ENCODE measurements around the gene SYT1.

DNA sequence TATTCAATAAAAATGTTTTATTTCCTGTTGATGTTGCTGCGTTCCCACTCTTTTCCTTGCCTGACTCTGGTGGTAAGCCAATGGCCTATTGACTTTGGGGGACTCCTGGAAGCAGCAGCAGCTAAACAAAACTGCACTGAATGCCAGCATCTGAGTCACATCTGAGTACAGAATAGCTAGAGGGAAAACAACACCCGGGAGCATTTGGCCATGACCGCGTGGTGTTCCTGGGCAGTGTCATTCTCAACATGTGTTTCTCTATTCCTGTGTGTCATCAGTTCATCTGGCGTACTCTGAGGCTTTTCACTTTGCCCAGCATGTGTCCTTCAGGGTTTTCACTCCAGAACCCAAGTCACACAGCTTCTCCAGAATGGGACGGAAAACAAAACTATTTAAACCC, 587.4 kb downstream of the SYT1 start:
- TF ChIP-seq FOXP2 (optimal IDR thresholded peaks at IDR 0.05; ENCODE audit: control extremely low read depth, extremely low read length, insufficient read depth): no peak
- TF ChIP-seq POLR2AphosphoS5 (IDR thresholded peaks at IDR 0.05; ENCODE audit: borderline replicate concordance, low read depth, low read length): no peak
- TF ChIP-seq EZH2 (IDR thresholded peaks at IDR 0.05): no peak
